GM23248 (cell line): ENCODE data around the gene PSMD14. TPM values are rescaled to one million over a fixed set of nuclear protein-coding genes. Genes with fewer than 3 reads are reported as not detected.

ENCODE experiments used
- DNase-seq: peaks from one replicate; pipeline ENCODE4 v3.0.0-alpha.2; 2015
- H2AFZ ChIP-seq: fragments of 200-600 bp; sonication (generic); 2 replicates; pipeline ENCODE4 v1.6.1; 2016; ENCODE audit warnings: antibody characterized with exemption
- H3F3A ChIP-seq: fragments of 200-600 bp; sonication (generic); 2 replicates; pipeline ENCODE4 v1.6.1; 2016; ENCODE audit warnings: mild to moderate bottlenecking, antibody characterized with exemption, mixed run types; ENCODE audit not compliant: insufficient read depth
- H3K27ac ChIP-seq: fragments of 200-600 bp; sonication (generic); 2 replicates; pipeline ENCODE4 v1.5.1; 2016; ENCODE audit warnings: mild to moderate bottlenecking
- H3K27me3 ChIP-seq: fragments of 200-600 bp; sonication (generic); replicated peaks from 2 replicates; pipeline ENCODE4 v1.6.1; 2016; ENCODE audit warnings: mild to moderate bottlenecking; ENCODE audit not compliant: insufficient read depth
- H3K36me3 ChIP-seq: fragments of 200-600 bp; sonication (generic); 2 replicates; pipeline ENCODE4 v1.6.1; 2016; ENCODE audit warnings: low read depth, mild to moderate bottlenecking
- H3K4me1 ChIP-seq: fragments of 200-600 bp; sonication (generic); 2 replicates; pipeline ENCODE4 v1.6.1; 2016; ENCODE audit warnings: mild to moderate bottlenecking; ENCODE audit not compliant: insufficient read depth
- H3K4me2 ChIP-seq: fragments of 200-600 bp; sonication (generic); one replicate; pipeline ENCODE4 v1.6.1; 2016; ENCODE audit warnings: mild to moderate bottlenecking; ENCODE audit not compliant: unreplicated experiment
- H3K4me3 ChIP-seq: fragments of 200-600 bp; sonication (generic); 2 replicates; pipeline ENCODE4 v1.5.1; 2016; ENCODE audit warnings: mild to moderate bottlenecking
- H3K79me2 ChIP-seq: fragments of 200-600 bp; sonication (generic); 2 replicates; pipeline ENCODE4 v1.6.1; 2016; ENCODE audit warnings: mild to moderate bottlenecking; ENCODE audit not compliant: insufficient read depth
- H3K9ac ChIP-seq: fragments of 200-600 bp; sonication (generic); 2 replicates; pipeline ENCODE4 v1.6.1; 2016; ENCODE audit warnings: mild to moderate bottlenecking
- H3K9me2 ChIP-seq: fragments of 200-600 bp; sonication (generic); 2 replicates; pipeline ENCODE4 v1.6.1; 2016; ENCODE audit warnings: mixed run types, mild to moderate bottlenecking, moderate library complexity; ENCODE audit not compliant: insufficient read depth
- H3K9me3 ChIP-seq: fragments of 200-600 bp; sonication (generic); one replicate; pipeline ENCODE4 v1.6.1; 2017; ENCODE audit warnings: low read depth
- H4K20me1 ChIP-seq: fragments of 200-600 bp; sonication (generic); 2 replicates; pipeline ENCODE4 v1.6.0; 2016; ENCODE audit not compliant: insufficient read depth
- EZH2 ChIP-seq: fragments of 200-600 bp; sonication (generic); IDR thresholded peaks from 2 replicates; pipeline ENCODE4 v1.6.1; 2018; ENCODE audit warnings: antibody characterized with exemption, mild to moderate bottlenecking; ENCODE audit not compliant: insufficient read depth, poor library complexity, severe bottlenecking
- EZH2phosphoT487 ChIP-seq: fragments of 200-600 bp; sonication (generic); IDR thresholded peaks from 2 replicates; pipeline ENCODE4 v1.6.1; 2018; ENCODE audit warnings: antibody characterized with exemption, moderate library complexity, mild to moderate bottlenecking, low read depth; ENCODE audit not compliant: insufficient read depth
- WGBS, 2 experiments: methylation state at CpG; one replicate each; pipeline ENCODE4 v1.1.6; 2015 to 2017; ENCODE audit warnings: low lambda C conversion rate in 2 of 2, low coverage in 1 of 2; ENCODE audit errors: missing lambda C conversion rate in 2 of 2; 5-methylcytosine and 5-hydroxymethylcytosine counted together
- in situ Hi-C: fragments of 300-500 bp; cut with MboI; formaldehyde crosslinking; loops from 2 replicates; pipeline ENCODE4 v1.15.0; 2020
- polyA plus RNA-seq: library from polyadenylated mRNA; unstranded; fragments of >200 nt; fragmentation: Nextera tagmentation; extraction: Ambion mirVana; gene quantifications from 2 replicates; pipeline ENCODE4 v1.2.1, GENCODE V29; 2016
- total RNA-seq: library from RNA; depleted of rRNA; stranded (reverse); fragments of >200 nt; shearing (Covaris generic); gene quantifications from 2 replicates; pipeline ENCODE4 v1.2.3, GENCODE V29; 2014

Gene PSMD14
- total and polyA plus RNA-seq, 2 experiments from 2014 or later, result 94.4 to 96.0 TPM

- Histone ChIP-seq H3K4me3 (no peak overlapping the region), H3K4me2 (no peak overlapping the region), H3F3A (no peaks in the 10 kb centered on the region), H3K4me1 (no peaks in the 10 kb centered on the region), H3K36me3 (peaks cover 18% of the 10 kb centered on the region), H3K9me2 (no peaks in the 10 kb centered on the region), H3K27ac (no peak overlapping the region), H3K27me3 (no peaks in the 10 kb centered on the region), H4K20me1 (no peaks in the 10 kb centered on the region), H3K79me2 (peaks cover 100% of the 10 kb centered on the region), H3K9ac (no peak overlapping the region), H3K9me3 (no peaks in the 10 kb centered on the region), H2AFZ (no peak overlapping the region)
- whole genome bisulfite sequencing, 2 experiments, result 100% methylated on average over 2 of the region's 2 CpGs
- in situ Hi-C loops, result no loop called here
- TF ChIP-seq EZH2phosphoT487 (no peak), EZH2 (no peak)
- no peak for DNase-seq
Measured at GRCh38 chr2:161362568-161363166, 54.4 kb downstream of the PSMD14 start.

- Histone ChIP-seq H3K36me3 (peaks cover 35% of the 10 kb centered on the region; the same call in 1 of the 2 replicates), H3K4me2 (no peak overlapping the region), H4K20me1 (no peaks in the 10 kb centered on the region), H3K27me3 (no peaks in the 10 kb centered on the region), H3K9ac (no peak overlapping the region), H3K9me2 (no peaks in the 10 kb centered on the region), H3K9me3 (no peaks in the 10 kb centered on the region), H3K4me1 (no peaks in the 10 kb centered on the region), H3K79me2 (peaks cover 85% of the 10 kb centered on the region), H3F3A (no peaks in the 10 kb centered on the region), H2AFZ (no peak overlapping the region), H3K4me3 (no peak overlapping the region), H3K27ac (no peak overlapping the region)
- TF ChIP-seq EZH2, result no peak
- no peak for TF ChIP-seq EZH2phosphoT487
- DNase-seq, result no peak
- in situ Hi-C loops, result no loop called here
- WGBS, 2 experiments, result 65 to 78% methylated on average over 3 of the region's 3 CpGs
Measured at GRCh38 chr2:161367675-161368074, 59.5 kb downstream of the PSMD14 start.

GRCh38 chr2:161369311-161369710, 61.1 kb downstream of the PSMD14 start:
- H3K9me2 ChIP-seq, result no peaks in the 10 kb centered on the region
- H3K9ac ChIP-seq, result no peak overlapping the region
- no peak for DNase-seq
- whole genome bisulfite sequencing, 2 experiments, result 97 to 100% methylated on average over 2 of the region's 2 CpGs
- TF ChIP-seq EZH2 (no peak), EZH2phosphoT487 (no peak)
- H3K4me1 ChIP-seq, result peaks cover 12% of the 10 kb centered on the region
- H4K20me1 ChIP-seq, result no peaks in the 10 kb centered on the region
- in situ Hi-C loops, result no loop called here
- H3K27me3 ChIP-seq, result no peaks in the 10 kb centered on the region
- no peak overlapping the region for H3K4me3 ChIP-seq
- H3K27ac ChIP-seq, result no peak overlapping the region
- H2AFZ ChIP-seq, result no peak overlapping the region
- peaks cover 69% of the 10 kb centered on the region for H3K79me2 ChIP-seq
- no peak overlapping the region for H3K4me2 ChIP-seq
- H3F3A ChIP-seq, result no peaks in the 10 kb centered on the region
- H3K36me3 ChIP-seq, result peaks cover 34% of the 10 kb centered on the region; the same call in 1 of the 2 replicates
- H3K9me3 ChIP-seq, result no peaks in the 10 kb centered on the region

GRCh38 chr2:161370981-161371380, 62.8 kb downstream of the PSMD14 start:
- no peaks in the 10 kb centered on the region for H3K9me2 ChIP-seq
- peaks cover 20% of the 10 kb centered on the region for H3K4me1 ChIP-seq
- peaks cover 57% of the 10 kb centered on the region for H3K79me2 ChIP-seq
- H3K9me3 ChIP-seq, result no peaks in the 10 kb centered on the region
- peaks cover 37% of the 10 kb centered on the region; the same call in 1 of the 2 replicates for H3K36me3 ChIP-seq
- H3K9ac ChIP-seq, result no peak overlapping the region
- no peaks in the 10 kb centered on the region for H3F3A ChIP-seq
- no peak overlapping the region for H3K4me3 ChIP-seq
- no peak overlapping the region for H3K4me2 ChIP-seq
- in situ Hi-C loops, result no loop called here
- 96 to 97% methylated on average over 3 of the region's 3 CpGs for WGBS, 2 experiments
- H3K27me3 ChIP-seq, result no peaks in the 10 kb centered on the region
- H4K20me1 ChIP-seq, result no peaks in the 10 kb centered on the region
- no peak for DNase-seq
- no peak overlapping the region for H3K27ac ChIP-seq
- no peak overlapping the region for H2AFZ ChIP-seq
- TF ChIP-seq EZH2 (no peak), EZH2phosphoT487 (no peak)

GRCh38 chr2:161371869-161372268, 63.6 kb downstream of the PSMD14 start:
- Histone ChIP-seq H4K20me1 (no peaks in the 10 kb centered on the region), H3K27me3 (no peaks in the 10 kb centered on the region), H3K79me2 (peaks cover 57% of the 10 kb centered on the region), H3K4me3 (no peak overlapping the region), H3K4me2 (no peak overlapping the region), H2AFZ (no peak overlapping the region), H3K9me3 (no peaks in the 10 kb centered on the region), H3K9ac (no peak overlapping the region), H3K4me1 (peaks cover 20% of the 10 kb centered on the region), H3K36me3 (peaks cover 37% of the 10 kb centered on the region; the same call in 1 of the 2 replicates), H3F3A (no peaks in the 10 kb centered on the region), H3K27ac (no peak overlapping the region), H3K9me2 (no peaks in the 10 kb centered on the region)
- no peak for TF ChIP-seq EZH2phosphoT487
- TF ChIP-seq EZH2, result no peak
- DNase-seq, result no peak
- WGBS, 2 experiments, result 4% methylated on average over 1 of the region's 1 CpG
- in situ Hi-C loops, result no loop called here
